ENCODE results near the gene SPATS2L.

The SPATS2L gene

GRCh38 chr2:200353120-200353519, 46.6 kb downstream of the SPATS2L start:
- no peak for DNase-seq

GRCh38 chr2:200353874-200354273, 47.4 kb downstream of the SPATS2L start:
- no peak for DNase-seq

DNA sequence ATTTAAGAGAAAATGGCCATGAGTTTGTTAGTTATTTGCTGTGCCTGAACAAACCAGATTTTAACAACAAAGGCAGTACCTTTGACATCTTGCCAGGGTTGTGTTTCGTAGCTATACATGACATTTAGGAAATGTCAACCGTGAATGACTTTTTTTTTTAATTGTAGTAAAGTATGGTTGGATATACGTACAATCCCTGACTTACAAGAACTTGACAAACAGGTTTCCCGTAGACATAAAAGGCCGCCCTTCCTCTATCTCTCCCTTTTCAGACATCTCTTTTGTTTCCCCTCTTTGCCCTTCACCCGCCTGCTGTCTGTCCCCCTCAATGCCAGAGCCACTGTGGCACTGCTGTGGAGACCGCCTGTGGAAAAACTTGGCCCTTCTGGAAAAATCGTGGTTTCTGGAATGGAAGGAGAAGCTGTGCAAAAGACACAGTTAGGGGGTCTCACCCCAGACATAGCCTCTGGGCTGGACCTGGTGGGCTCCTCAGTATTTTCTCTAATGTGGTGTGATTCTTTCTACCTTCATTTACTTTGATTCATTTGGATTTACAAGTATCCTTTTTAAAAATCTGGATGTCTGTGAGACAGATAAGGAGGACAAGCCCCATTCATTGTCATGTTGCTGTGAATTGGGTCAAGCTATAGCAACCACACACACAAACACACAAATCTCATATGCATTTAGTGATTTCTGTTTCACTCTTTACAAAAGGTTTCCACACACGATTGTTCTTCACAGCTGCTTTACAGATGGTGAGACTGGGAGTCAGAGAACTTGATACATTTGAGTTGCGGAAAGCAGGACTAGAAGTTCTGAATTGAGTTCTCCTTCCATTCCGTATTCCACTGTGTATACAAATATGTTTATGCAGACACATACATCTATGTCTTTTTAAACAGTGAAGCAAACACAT, 48.6 kb downstream of the SPATS2L start:
- DNase-seq = no peak

GRCh38 chr2:200356321-200356720, 49.8 kb downstream of the SPATS2L start:
- DNase-seq = no peak

- peak; percentile 55 for DNase-seq
These were observed 50.4 kb downstream of the SPATS2L start for GRCh38 chr2:200356857-200357384.

DNA sequence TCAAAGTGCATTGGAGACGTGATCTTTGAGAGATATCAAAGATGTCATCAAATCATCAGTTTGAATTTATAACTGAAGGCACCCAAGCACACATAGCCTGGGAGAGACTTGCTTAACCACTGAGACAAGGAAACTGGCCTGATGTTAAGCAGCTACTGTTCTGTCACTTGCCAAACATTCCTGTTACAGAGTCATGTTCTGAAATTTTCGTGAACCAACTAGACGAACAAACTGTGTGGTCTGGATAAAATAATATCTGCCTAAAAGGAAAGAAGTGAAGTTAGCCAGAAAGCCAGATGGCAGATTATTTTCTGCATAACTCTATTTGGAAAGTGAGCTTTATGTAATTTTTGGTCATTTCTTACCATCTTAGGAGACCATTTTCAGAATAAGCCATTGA, 51.4 kb downstream of the SPATS2L start:
- no peak for DNase-seq

GRCh38 chr2:200359552-200359951, 53.1 kb downstream of the SPATS2L start:
- DNase-seq = no peak

DNA sequence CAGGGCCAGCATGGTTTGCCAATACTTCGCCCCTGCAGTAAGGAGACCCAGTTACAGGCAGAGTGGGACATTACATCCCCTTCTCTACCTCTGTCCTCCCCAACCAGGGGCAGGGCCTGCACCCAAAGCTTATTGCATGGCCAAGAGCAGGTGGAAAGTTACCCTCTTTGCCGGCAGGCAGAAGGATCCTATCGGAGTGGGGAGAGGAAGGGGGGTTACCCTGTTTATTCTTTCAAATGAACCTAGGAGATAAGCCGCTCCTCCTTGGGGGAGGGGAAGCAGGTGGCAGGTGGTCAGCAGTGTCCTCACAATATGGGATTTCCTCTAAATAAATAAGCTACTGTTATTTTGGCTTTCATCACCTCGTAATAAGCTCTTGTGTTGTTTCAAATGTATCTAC, 53.9 kb downstream of the SPATS2L start:
- DNase-seq = no peak

GRCh38 chr2:200362202-200362917, 55.9 kb downstream of the SPATS2L start:
- DNase-seq = no peak

DNA sequence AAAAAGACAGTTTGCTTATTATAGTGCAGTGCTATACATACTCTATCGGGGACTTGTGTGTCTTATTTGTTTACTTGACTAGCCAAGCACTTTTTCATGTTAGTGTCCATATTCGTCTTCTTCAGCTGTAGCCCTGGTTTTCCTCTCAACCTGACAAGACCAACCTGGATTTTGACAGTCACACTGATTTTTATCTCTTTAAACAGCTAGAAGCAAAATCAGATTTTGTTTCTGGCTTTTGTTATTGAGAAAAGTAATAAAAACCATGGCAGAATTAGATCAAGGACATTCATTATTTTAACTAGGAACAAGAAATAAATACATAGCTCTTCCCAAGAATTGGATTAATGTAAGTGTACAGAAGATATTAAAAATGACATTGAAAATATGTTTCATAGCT, 56.8 kb downstream of the SPATS2L start:
- no peak for DNase-seq

DNA sequence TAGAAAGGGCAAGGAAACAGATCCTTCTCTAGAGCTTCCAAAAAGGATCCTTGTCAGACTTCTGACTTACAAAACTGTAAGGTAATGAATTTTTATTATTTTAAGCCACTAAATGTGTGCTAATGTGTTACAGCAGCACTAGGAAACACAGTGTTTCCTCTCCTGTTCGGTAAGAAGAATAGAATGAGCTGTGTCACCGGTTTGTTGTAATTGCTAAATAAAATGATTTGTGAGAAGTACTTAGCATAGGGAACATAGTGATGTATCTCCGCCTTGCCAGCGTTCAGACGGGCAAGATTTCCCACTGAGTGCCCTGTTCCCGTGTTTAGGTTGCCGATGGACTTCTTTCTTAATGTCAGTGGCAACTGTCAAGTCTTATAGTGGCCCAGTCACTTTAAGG, 57.6 kb downstream of the SPATS2L start:
- DNase-seq = no peak

DNA sequence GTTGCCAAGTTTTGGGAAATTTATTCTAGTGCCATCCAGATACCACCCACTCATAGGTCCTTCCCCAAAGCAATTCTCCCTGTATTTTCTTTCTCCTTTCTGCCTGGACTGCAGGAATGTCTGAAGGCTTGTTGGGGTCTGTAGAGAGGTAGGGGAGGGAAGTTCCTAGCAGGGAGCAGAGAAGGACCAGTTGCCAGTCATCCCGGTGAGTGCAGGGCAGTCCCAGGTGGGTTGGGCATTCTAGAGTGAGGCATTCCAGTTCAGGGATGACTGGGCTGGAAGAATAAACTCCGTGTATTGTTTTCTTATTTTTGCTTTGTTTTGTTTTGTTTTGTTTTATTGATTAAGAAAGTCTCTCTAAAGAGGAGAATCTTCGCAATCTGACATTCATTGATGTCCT, 58.1 kb downstream of the SPATS2L start:
- DNase-seq = no peak

DNA sequence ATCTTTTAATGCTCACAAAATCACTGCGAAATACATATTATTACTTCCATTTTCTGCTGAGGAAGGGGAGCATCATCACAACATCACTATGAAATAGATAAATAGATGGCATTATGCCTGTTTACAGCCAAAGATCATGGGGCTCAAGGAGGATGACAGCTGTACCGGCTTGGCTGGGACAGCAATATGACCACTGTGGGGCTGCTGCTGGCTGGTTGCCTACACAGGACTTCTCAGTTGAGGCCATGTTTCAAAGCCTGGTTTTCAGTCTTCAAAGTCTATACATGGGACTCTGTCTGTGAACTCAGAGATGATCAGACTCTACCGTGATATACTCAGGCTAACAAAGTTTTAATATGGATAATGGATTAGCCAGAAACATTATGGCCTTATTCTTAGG, 58.7 kb downstream of the SPATS2L start:
- DNase-seq = no peak

DNA sequence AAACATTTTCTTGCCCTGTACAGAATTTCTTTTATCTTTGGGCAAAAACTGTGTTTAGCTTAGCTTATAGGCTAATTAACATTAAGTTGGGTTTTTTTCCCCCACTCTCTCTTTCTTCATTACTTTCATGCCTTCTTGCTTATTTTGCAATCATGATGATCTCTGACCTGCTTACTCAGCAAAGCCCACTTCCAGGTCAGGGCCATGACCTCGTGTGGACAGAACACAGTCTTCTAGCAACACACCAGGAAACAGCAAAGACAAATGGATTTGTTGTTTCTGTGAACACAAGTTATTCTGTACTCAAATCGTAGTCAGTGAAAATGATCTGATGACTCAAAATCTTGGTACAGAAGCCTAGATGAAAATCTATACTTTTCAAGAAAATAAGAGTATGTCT, 60.7 kb downstream of the SPATS2L start:
- DNase-seq = peak; percentile 77

DNA sequence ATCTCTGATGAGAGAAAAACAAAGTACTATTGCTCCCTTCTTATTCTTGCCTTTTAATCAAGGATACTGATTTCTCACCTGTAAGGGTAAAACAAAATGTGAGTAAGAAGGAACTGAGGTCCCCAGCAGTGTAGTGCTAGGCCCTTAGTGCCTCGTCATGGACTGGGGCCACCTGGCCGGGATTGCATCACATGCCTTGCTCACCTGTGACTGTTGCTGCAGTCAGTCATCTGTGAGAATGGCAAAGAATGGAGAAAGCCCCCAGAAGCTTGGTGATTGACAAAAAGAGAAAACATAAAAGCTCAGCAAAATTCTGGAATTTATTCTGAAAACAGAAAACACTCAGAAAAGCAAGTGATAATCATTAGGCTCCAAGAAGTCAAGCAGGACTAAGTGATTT, 63.4 kb downstream of the SPATS2L start:
- DNase-seq = no peak

DNA sequence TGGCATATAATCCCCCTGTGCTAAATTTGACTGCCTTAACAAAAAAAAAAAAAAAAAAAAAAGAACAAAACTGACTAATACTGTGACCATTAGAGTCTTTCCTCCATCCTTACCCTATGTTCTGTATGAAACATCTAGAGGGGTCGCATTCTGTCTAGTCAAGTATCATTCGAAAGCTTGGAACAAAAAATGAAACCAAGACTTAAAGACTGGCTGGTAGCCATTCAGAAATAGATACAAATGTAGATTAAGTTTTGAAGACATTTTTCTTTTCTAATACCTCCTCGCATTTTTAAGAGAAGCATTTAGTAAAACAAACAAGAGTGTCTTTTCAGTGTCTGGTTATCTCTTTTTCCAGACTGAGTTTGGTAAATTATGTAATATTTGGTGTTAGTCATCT, 66.7 kb downstream of the SPATS2L start:
- no peak for DNase-seq

DNA sequence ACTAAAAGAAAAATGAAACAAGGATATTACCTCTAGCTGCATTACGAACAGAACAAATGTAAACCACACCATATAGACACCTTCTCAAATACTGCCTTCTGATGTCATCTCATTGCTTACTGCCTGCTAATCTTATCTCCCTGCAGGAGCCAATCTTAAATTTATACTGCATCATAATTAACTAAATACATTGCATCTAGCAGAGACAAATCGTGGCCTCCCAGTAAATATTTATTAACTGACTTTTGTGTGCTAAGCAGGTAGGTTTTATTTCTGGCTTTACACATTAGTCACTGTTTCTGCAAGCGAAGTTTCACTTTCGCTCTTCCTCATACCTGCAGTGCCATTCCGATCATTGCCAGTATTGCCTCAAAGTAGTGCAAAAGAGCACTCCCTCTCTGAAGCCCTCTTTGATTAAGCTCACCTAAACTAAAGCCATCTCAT, 67.5 kb downstream of the SPATS2L start:
- DNase-seq = no peak

DNA sequence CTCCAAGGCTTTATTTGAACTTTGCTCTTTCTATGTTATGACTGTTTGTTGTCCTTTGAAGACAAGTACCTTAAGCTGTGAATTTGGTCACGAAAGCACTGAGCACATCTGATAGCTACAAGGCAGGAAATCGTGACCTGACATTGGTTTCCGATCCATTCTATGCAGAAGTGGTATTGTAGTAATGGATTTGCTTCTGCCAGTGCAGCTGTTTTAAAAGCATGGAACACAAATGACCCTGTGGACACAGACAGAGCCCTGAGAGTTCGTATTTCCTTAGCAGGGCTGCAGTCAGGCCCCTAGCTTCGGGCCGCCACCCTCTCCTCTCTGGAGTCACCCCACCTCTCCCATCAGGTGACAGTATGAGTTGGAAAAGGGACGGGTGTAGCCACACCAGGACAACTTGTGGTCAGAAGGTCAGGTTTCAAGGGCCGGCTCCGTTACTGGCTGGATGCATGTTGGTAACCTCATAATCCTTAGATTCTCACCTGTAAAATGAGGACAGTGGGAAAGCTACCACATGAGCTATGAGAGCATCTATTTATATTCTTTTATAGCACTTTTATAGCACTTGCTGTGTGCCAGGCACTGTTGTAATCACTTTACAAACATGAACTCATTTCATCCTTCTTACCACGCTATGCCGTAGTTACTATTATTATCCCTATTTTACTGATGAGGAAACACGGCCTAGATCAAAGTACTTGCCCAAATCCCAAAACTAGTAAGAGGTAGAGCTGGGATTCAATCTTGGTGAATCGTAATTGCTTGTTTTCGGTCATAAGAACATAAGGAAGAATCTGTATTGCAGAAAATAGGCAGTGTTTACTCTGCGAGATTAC, 70.2 kb downstream of the SPATS2L start:
- no peak for DNase-seq

DNA sequence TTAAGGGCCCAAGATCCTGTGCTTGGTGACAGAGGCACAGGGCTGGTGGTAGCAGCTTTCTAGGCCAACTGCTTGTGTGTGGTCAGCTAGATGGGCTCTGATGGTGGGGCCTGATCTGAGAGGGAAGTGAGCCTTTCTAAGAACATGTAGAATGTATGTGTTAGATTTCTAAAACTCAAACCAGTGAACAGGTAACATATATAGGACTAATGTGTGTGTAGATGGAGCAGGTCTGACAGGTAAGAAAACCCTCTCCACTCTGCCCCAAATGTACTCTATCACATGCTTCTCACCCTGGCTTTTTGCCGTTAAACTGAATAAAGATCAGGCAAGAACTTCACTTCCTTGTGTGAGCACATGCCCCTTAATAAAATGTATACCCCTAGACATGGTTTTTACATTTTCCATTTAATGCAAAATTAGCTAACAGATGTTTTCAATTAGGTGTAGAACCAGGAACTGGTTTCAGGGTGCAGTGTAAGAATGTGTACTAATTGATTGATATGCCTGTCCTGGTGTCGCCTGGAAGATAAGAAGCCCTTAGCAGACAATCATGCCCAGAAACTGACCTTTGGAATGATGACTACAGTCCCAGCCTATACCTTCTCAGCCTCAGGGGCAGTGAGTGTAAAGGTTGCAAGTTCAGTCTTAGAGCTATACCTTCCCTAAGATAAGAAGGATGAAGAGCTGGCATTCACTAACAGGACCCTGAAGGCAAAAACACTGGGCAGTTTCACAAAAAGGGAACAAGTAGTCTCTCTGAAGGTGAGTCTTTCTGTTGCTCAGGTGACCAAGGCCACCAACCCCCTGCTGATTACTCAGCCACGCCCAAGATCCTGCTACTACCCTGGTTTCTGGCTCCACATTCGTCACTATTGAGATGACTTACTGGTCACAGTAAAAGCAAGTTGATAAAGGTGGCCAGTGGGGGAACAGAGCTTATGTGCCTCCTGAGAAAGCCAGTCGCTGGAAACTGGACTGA, 71.2 kb downstream of the SPATS2L start:
- DNase-seq = no peak

- DNase-seq = peak; percentile 11
These were observed 72.3 kb downstream of the SPATS2L start for GRCh38 chr2:200378652-200379290.

GRCh38 chr2:200379481-200380090, 73.1 kb downstream of the SPATS2L start:
- no peak for DNase-seq

Measured in HCEC 1CT (cell line).